Epithelial cell of proximal tubule (primary cell): ENCODE data around the gene ETS1. TPM values are rescaled to one million over a fixed set of nuclear protein-coding genes. Genes with fewer than 3 reads are reported as not detected.

Experiments
- DNase-seq: peaks from one replicate; pipeline ENCODE4 v3.0.0-alpha.2; 2011; ENCODE audit warnings: low read depth
- H3K4me3 ChIP-seq: 2 replicates; pipeline ENCODE4 v1.5.1; 2011; ENCODE audit warnings: low read depth, mild to moderate bottlenecking, low read length
- CTCF ChIP-seq: conservative IDR thresholded peaks from 2 replicates; pipeline ENCODE4 v1.5.1; 2012; ENCODE audit warnings: low read depth, mild to moderate bottlenecking, low read length
- total RNA-seq: library from RNA; depleted of rRNA; stranded (reverse); fragments of >200 nt; gene quantifications from 2 replicates; pipeline ENCODE4 v1.2.3, GENCODE V29; 2015

ETS1 gene, protein sequence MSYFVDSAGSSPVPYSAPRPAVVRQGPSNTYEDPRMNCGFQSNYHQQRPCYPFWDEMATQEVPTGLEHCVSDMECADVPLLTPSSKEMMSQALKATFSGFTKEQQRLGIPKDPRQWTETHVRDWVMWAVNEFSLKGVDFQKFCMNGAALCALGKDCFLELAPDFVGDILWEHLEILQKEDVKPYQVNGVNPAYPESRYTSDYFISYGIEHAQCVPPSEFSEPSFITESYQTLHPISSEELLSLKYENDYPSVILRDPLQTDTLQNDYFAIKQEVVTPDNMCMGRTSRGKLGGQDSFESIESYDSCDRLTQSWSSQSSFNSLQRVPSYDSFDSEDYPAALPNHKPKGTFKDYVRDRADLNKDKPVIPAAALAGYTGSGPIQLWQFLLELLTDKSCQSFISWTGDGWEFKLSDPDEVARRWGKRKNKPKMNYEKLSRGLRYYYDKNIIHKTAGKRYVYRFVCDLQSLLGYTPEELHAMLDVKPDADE
- 76.5 and 84.0 TPM in 2 replicates for total RNA-seq

- TF ChIP-seq CTCF: no peak
- peak within 1 kb of the TSS; percentile 19 for H3K4me3 ChIP-seq
- DNase-seq: no peak
These were observed at the start of gene ETS1 for GRCh38 chr11:128587415-128587814. Gene ETS1 (minus strand): TSS chr11:128587558. CDS start chr11:128573130, 14,428 bp downstream.

DNA sequence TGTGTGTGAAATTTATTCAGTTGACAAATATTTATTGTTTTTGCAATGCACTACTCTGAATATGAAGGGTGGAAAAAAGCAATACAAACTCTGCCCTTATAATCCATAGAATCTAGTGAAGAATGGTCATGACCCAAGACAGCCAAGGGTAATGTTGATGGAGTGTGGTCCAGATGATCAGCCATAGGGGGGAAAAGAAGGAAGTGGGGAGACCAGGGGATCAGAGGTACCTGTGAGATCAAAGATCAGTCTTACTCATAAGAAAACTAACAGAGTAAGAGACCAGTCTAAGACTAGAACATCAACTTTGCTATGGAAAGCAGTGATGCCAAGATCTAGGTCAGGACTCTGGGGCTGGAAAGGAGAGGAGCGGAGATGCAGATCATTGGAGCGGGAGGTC lies 47.0 kb upstream of the ETS1 start:
- H3K4me3 ChIP-seq: no peak overlapping the region
- no peak for TF ChIP-seq CTCF
- DNase-seq: no peak

DNA sequence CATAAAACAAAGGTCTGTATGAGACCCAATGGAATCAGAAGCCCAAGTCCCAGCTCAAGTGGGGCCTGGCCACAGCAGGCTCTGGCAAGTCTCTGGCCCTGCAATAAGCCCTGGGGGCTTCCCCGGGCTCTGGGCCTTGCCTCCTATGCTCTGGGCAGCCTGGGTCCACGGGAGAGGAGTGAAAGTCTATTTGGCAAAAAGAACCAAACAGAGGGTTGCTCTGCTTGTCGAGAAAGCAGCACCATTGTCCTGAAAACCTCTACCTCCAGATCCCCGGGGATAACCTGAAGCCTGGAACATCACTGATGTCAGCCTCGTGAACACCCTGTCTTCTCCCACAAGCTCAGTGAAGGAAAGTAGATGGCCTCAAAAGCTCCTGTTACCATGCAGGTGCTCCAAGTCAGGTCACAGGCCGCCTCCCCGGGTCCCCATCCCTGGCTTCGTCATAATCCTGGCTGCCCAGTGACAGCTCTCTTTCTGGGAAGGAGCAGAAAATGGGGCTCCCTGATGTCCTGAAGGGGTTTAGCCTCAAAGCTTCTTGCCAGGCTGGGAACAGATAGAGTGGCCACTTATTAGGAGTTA lies 46.1 kb upstream of the ETS1 start:
- no peak for DNase-seq
- no peak for TF ChIP-seq CTCF
- H3K4me3 ChIP-seq: no peak overlapping the region

DNA sequence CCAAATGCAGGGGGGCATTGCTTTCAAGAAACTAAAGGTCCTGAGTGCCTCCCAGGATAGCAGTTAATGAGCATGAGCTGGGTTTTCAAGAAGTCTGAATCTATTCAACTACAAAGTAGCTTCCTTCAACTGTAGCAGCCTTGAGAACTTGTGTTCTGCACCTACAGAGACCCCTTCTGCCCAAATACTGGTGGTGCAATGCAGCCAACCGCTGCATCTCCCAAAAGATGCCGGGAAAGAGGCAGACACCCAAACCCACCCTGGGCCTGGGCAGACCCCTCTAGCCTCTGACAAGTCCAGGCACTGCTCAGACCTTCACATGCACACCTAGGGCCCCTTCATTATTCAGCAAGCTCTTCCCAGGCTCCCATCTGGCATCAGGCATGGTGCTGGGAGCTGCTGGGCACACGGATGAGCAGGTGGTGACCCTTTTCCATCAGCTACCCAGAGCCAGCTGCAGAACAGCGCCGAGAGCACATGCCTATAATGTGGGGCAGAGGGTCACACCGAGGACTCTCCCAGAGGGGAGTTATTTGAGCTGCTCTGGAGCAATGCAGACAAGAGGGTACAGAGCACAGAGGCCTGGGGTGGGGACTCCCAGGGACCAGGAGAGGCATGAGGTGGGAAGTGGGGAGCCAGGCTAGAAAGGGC lies 44.9 kb upstream of the ETS1 start:
- peak; percentile 67 for TF ChIP-seq CTCF
- no peak for DNase-seq
- H3K4me3 ChIP-seq: no peak overlapping the region

DNA sequence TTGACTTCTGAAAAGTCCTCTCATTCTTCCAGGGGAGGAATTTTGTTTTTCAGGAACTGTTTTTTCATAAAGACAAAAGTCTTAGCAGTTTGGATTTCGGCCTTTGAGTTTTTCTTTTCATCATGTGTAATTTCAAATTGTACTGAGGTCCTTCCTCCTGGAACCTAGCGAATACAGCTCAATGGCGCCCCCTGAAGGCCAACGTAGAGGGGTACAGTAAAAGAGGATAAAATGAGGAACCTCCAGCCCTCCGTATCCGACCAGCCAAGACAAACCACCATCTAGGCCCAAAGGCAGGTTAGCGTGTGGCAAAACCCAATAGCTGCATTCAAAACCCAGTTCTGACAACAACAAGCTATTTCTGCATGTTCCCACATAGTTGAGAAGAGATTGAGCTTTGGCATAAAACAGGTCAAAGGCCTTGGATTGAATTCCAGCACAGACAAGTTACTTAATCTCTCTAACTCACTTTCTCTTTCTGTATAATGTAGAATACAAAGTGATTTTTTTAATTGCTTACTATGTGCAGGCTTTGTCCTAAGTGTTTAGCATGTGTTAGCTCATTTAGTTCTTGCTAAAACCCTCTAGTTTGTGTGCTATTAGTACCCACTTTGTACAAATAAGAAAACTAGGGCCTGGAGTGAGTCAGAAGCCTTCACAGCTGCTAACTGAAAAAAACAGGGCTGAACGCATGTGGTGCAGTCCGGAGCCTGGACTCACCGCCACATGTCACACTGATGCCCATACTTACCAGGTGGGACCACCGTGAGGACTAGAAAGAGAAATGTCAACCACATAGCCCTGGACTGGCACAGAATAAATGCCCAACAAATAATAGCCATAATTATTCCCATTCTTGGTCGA lies 43.2 kb upstream of the ETS1 start:
- H3K4me3 ChIP-seq: no peak overlapping the region
- peak; percentile 36 for DNase-seq
- peak; percentile 96 for TF ChIP-seq CTCF

- no peak for TF ChIP-seq CTCF
- no peak for DNase-seq
- no peak overlapping the region for H3K4me3 ChIP-seq
These were observed 42.3 kb upstream of the ETS1 start for GRCh38 chr11:128629516-128630106.
